Left renal cortex interstitium (tissue), 4 donors: ENCODE data around the gene KPNA2. TPM values are rescaled to one million over a fixed set of nuclear protein-coding genes. Genes with fewer than 3 reads are reported as not detected.
A peak's percentile ranks its signal among the peaks of the same experiment; 100 is the strongest.
"Not testable (repeated sequence)": the region's sequence is repeated elsewhere in the genome, so short reads cannot be mapped to it uniquely, and the experiment has no call there.

Source experiments
- DNase-seq, 4 donors: peaks; one replicate each; pipeline ENCODE4 v3.0.0-alpha.2; 2013; ENCODE audit warnings: low read depth in 4 of 4, low spot score in 2 of 4, missing footprints in 1 of 4
- polyA plus RNA-seq, 4 donors: library from polyadenylated mRNA; unstranded; fragments of 120-200 nt; gene quantifications; one replicate each; pipeline ENCODE4 v1.2.1, GENCODE V29; 2013; ENCODE audit not compliant: insufficient read length in 4 of 4

Gene KPNA2
- polyA plus RNA-seq, 4 donors, result 102 to 120 (median 114) TPM

- DNase-seq, result peak in 1 of 4 donors; percentile 52
Observed at GRCh38 chr17:68054296-68054900, 18.9 kb downstream of the KPNA2 start.

GRCh38 chr17:68057531-68057952 is 22.0 kb downstream of the KPNA2 start:
- DNase-seq, result no peak

GRCh38 chr17:68060336-68060735 is 24.8 kb downstream of the KPNA2 start:
- DNase-seq, result no peak

DNA sequence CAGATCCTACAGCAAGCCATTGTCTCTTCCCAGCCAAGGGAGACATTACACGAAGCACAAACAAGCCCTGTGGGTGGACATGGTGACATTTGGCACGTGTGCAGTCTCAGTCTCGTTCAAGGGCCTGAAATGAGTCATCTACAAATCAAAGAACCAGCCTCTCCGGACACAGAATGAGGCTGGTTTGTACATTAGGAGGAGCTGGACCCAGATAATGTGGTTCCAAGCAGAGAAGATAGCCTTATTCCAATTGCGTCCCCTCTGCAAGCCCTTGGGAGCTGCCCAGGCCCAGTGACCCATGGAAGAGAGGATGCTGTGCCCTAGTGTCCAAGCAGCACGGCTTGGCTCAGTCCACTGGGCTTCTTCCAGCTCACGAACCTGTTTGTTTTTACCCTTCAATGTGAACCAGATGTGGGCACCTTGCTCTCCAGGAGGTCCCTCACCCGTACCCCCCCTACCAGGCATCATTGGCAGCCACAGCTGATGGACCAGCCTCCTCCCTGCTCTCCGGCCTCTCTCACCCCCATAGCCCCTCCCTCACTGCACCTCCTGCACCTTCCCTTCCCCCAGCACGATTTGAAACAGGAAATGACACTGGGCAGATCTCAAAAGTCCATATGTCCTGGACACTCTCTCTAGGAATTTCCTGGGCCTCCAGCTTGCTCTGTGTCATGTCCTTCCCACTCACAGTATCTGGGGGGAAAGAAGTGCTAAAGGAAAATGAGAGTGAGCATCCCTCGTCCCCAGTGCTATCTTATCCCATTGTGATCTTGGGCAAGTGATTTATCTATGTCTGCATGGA is 26.2 kb downstream of the KPNA2 start:
- no peak for DNase-seq

GRCh38 chr17:68065366-68065765 is 29.8 kb downstream of the KPNA2 start:
- DNase-seq, result not testable (repeated sequence)

DNA sequence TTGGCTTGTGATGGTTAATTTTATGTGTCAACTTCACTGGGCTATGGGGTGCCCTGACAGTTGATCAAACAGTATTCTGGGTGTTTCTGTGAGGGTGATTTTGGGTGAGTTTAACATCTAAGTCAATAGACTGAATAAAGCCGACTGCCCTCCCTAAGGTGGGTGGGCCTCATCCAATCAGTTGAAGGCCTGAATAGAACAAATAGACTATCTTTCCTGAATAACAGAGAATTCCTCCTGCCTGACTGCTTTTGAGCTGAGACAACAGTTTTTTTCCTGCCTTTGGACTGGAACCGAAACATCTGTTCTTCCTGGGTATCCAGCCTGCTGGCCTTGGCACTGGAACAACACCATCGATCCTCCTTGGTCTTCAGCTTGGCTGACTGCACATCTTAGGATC is 33.0 kb downstream of the KPNA2 start:
- not testable (repeated sequence) for DNase-seq

- DNase-seq, result not testable (repeated sequence)
Observed at GRCh38 chr17:68070582-68071444, 35.3 kb downstream of the KPNA2 start.

DNA sequence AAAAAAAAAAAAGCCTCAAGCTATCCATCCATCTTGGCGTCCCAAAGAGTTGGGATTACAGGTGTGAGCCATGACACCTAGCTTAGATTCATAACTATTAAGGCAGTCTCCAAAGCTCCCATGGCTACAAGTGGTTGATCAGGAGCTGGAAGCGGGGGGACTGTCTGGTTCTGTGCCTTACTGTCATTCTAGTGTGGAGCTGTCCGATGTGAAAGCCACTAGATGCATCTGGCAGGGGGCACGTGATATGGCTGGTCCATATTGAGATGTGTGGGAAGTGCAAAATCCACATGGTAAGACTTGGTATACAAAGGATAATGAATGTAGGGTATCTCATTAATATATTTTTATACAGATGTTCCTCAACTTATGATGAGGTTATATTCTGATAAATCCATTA is 38.7 kb downstream of the KPNA2 start:
- no peak for DNase-seq

DNA sequence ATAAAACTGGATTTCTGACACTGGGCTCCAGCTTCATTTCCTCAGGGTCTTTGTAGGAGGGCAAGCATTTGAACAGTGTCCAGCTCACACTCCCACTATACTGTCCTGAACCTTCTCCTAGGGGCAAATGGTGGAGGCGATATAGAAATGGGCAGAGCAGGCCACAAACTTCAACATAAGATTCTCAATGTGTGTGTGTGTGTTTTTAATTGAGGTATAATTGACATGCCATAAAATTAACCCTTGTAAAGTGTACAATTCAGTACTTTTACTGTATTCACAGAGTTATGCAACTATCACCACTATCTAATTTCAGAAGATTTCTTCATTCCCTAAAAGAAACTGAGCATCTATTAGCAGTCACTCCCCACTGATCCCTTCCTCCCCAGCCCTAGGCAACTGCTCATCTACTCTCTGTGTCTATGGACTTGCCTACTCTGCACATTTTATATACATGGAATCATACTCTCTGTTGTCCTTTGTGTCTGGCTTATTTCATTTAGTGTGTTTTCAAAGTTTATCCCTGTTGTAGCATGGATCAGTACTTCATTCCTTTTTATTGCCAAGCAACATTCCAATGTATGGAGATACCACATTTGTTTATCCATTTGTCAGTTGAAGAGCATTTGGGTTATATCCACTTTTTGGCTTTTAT is 40.5 kb downstream of the KPNA2 start:
- not testable (repeated sequence) for DNase-seq

DNA sequence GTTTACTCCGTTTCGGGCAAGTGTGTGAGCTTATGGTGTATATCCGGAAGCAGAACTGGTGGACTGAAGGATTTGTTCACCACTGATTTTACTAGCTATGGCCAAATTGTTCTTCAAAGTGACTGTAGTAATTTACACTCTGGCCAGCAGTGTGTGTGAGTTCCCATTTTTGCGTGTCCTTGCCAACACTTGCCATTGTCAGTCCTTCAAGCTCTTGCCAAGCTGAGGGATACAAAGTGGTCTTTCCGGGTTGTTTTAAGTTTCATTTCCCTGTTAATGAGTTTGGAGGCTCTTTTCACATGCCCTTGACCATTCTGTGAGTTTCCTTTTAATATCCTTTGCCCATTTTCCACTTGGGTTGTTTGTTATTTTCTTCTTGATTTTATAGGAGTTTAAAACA is 42.0 kb downstream of the KPNA2 start:
- DNase-seq, result not testable (repeated sequence)

DNA sequence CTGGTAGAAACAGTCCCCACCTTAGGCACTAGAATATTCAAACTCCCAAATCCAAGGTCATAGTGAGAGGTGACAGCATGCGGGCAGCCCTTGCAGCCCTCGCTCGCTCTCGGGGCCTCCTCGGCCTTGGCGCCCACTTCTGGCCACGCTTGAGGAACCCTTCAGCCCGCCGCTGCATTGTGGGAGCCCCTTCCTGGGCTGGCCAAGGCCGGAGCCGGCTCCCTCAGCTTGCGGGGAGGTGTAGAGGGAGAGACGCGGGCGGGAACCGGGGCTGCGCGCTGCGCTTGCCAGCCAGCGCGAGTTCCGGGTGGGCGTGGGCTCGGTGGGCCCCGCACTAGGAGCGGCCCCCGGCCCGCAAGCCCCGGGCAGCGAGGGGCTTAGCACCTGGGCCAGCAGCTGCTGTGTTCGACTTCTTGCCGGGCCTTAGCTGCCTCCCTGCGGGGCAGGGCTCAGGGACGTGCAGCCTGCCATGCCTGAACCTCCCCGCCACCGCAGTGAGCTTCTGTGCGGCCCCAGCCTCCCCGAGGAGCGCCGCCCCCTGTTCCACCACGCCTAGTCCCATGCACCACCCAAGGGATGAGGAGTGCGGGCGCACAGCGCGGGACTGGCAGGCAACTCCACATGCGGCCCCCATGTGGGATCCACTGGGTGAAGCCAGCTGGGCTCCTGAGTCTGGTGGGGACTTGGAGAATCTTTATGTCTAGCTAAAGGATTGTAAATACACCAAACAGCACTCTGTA is 45.0 kb downstream of the KPNA2 start:
- DNase-seq, result no peak

- DNase-seq, result not testable (repeated sequence)
Observed at GRCh38 chr17:68081305-68082265, 46.0 kb downstream of the KPNA2 start.

DNA sequence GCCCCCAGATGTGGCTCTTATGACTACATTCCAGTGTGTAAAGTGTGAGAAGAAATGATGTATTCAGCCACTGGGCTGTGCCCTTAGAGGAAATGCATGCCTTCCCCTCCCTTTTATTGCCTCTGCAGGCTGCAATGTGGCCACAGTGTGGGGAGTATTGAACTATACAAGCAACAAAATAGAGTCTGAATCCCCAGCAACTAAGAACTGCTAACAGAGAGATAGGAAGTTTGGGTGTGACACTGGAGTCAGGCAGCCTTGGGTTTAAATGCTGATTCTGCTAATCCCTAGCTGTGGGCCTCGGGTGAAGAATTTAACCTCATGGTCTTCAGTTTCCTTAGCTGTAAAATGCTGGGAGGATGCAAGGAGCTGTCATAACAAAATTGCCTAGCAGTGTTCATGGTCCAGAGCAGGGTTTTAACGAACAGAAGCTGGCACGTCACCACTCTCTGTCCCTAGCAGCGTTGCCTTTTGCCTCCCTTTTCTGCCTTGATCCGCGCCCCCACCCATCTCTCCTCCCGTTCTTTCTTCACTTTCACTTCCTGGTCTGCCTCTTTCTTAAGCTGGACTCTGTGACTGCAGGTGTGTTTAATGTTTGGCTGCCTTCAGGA is 50.3 kb downstream of the KPNA2 start:
- DNase-seq, result no peak

DNA sequence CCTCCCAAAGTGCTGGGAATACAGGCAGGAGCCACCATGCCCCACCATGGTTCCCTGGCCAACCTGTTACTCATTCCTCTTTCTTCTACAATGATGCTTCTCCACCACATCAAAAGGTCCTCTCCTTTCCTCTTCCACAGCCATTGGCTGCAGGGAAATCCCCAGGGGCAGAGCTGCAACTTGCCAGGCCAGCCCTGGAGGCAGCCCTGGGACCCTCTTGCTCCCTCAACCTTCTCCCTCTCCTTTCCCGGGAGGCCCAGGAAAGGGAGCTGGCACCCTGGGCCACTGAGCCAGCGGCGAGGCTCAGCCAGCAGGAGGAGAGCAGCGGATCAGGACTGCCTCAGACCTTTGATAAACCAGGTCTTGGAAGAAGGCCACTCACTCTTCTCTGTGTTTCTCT is 51.1 kb downstream of the KPNA2 start:
- not testable (repeated sequence) for DNase-seq

DNA sequence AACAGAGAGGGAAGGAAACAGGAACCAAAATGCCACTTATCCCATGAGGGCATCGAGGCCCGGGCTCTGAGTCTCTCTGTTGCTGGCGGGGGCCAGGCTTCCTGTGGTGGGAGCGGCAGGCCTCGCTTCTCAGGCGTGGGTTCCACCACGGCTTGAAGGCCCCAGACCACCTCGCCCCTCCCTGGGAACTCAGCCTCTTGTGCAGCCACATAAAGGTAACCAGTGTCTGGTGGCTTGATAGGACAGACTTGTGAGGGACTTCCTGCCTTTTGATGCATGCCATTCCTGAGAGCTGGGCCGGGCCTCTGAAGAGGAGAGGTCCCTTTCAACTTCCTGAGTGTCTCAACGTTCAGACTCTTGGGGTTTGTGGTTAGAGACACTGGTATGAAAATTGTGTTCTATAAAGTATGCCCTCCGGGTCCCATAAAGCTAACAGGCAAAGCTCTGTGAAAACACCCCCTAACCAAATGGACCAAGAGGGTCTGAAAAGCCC is 51.6 kb downstream of the KPNA2 start:
- DNase-seq, result not testable (repeated sequence)

GRCh38 chr17:68087851-68088250 is 52.3 kb downstream of the KPNA2 start:
- no peak for DNase-seq

DNA sequence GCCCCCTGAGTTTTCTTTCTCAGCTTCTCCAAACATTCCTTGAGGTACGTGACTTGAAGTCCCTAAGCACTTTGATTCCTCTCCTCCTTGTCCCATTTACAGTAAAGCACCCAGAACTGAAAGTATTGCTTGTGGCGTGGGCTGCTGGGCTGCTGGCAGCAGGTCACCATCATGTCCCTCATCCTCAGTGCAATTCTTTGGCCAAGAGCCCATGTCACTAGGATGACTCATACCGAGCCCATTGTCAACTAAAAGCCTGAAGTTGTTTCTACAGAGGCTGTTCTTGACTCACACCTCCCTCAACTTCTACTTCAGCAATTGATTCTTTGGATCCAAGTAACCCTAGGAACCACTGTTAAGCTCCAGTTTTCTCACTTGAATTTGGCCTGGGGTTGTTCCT is 54.3 kb downstream of the KPNA2 start:
- no peak for DNase-seq

GRCh38 chr17:68094481-68095078 is 59.0 kb downstream of the KPNA2 start:
- no peak for DNase-seq
